GM12864 (cell line): ENCODE measurements around the gene TRIM41.
"Not testable (repeated sequence)": the region's sequence is repeated elsewhere in the genome, so short reads cannot be mapped to it uniquely, and the experiment has no call there.

Experiments
- DNase-seq: peaks from one replicate; pipeline ENCODE4 v3.0.0-alpha.2; 2011; ENCODE audit warnings: low read depth
- H3K4me3 ChIP-seq: 2 replicates; pipeline ENCODE4 v1.5.1; 2011; ENCODE audit warnings: mild to moderate bottlenecking, low read depth, low read length, control low read depth
- CTCF ChIP-seq: IDR thresholded peaks from 2 replicates; pipeline ENCODE4 v1.5.1; 2011; ENCODE audit warnings: low read depth, mild to moderate bottlenecking, moderate library complexity, low read length, control low read depth, inconsistent platforms; ENCODE audit errors: missing control alignments

The TRIM41 gene

DNA sequence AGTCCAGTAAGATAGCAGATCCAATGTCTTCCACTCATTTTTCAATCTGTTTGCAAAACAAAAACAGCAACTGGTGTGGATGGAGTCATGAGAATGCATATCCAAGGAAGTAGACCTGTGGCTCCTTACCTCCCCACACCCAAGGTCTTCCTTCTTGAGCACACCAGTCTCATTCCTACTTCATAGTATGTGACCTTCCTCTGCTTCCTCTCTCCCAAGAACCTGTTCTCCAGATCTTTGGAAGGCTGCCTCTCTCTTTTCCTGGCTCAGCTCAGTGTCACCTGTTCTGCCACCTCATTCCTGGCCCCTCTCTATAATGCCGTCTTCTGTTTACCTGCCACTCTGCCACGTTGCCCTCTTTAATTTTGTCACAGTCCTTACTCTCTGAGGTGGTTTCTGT is 10.1 kb upstream of the TRIM41 start:
- H3K4me3 ChIP-seq: no peak overlapping the region
- TF ChIP-seq CTCF: no peak
- no peak for DNase-seq

DNA sequence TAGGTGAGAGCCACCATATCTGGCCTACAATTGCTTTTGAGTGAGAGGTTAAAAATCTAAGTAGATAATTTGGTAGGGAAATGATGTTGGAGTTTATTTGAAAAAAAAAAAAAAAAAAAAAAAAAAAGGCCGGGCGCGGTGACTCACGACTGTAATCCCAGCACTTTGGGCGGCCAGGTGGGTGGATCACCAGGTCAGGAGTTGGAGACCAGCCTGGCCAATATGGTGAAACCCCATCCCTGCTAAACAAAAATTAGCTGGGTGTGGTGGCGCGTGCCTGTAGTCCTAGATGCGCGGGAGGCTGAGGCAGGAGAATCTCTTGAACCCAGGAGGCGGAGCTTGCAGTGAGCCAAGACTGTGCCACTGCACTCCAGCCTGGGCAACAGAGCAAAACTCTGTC is 8.8 kb upstream of the TRIM41 start:
- DNase-seq, H3K4me3 ChIP-seq: not testable (repeated sequence)

DNA sequence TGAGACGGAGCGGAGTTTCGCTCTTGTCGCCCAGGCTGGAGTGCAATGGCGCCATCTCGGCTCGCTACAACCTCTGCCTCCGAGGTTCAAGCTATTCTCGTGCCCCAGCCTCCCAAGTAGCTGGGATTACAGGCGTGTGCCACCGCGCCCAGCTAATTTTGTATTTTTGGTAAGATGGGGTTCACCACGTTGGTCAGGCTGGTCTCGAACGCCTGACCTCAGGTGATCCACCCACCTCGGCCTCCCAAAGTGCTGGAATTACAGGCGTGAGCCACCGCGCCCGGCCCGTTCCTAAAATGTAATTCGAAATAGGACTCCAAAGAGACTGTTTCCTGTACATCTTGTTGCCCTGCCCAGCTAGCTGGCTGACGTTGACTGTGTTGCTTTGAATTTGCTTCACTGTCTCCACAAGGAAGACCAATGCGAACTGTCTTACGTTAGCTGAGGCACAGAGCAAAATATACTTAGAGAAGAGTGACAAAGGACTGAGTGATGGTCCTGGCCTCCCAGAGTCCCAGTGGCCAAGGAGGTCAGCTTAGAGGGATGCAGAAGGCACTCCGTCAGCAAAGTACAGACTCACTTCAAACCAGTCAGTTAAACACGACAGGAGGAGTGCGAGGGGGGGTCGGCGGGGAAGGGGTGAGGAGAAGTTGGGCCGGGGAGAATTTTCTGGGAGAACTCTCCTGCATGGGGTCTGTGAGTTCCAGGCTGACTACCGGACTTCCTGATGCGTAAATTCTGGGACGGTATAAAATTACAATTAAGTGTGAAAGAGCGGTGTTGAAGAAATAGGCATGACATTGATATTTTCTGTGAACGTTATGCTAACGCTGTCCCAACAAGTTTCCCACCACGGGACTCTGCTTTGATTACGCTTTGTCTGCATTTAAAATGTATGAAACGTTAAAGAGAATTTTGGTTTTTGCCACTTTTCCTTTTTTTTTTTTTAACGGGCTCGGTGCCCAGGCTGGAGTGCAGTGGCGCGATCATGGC is 6.8 kb upstream of the TRIM41 start:
- peak overlapping the region; percentile 55 for H3K4me3 ChIP-seq
- no peak for TF ChIP-seq CTCF
- DNase-seq: no peak

DNA sequence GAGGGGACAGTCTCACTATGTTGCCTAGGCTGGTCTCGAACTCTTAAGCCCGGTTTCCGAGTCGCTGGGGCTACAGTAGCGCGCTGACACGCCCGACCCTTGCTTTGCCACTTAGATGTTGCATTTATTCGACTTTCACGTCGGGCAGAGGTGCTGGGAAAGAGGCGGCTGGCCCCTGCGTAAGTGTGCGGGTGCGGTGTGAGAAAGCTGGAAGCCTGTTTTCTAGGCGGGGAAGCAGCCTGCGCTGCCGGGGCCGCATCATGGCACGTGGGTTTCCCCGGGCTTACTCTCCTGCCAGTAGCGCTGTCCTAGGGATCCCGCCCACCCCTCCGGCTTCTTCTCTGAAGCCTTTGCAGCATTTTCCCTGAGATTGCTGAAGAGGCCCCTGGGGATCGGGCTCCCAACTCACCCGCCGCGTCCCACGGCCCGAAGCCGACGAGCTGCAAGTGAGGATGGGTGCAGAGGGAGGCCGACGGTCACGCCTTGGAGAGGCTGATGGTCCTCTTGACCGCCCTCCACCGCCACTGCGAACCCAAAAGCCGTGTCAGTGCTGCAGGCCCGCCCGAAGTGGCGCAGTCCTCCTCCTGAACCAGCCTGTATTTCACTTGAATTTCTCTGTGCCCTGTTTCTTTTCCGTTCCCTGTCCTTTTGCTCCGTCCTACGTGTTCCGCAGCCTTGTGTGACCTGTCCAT is 5.8 kb upstream of the TRIM41 start:
- peak; percentile 25 for TF ChIP-seq CTCF
- peak overlapping the region; percentile 40 for H3K4me3 ChIP-seq
- DNase-seq: peak; percentile 27

DNA sequence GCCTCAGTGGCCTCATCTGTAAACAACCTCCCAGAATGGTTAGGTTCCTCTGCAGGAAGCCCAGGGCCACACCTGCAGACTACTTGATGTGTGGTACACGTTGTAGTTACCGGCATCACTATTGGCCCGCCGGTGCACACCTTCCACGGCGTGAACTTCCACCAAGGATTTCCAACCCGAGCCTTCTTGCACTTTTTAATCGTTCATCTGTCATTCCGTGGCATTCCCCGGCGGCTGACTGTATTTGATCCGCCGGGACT is 5.3 kb upstream of the TRIM41 start:
- H3K4me3 ChIP-seq: peak overlapping the region; percentile 40
- peak; percentile 26 for DNase-seq
- TF ChIP-seq CTCF: no peak

DNA sequence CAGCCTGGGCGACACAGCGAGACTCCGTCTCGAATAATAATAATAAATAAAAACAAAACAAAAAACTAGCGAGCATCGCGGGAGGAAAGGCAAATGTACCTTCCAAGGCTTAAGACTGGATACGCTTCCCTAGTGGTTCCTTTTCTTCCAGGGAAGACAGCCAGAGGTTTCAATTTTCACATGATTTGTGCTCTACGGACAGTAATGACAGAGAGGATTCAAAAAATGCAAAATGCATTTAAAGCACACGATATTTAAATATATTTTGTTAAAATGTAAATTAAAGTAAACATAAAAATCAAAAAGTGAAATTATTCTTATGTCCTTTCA is 4.3 kb upstream of the TRIM41 start:
- no peak for DNase-seq
- peak overlapping the region; percentile 50 for H3K4me3 ChIP-seq
- TF ChIP-seq CTCF: no peak

DNA sequence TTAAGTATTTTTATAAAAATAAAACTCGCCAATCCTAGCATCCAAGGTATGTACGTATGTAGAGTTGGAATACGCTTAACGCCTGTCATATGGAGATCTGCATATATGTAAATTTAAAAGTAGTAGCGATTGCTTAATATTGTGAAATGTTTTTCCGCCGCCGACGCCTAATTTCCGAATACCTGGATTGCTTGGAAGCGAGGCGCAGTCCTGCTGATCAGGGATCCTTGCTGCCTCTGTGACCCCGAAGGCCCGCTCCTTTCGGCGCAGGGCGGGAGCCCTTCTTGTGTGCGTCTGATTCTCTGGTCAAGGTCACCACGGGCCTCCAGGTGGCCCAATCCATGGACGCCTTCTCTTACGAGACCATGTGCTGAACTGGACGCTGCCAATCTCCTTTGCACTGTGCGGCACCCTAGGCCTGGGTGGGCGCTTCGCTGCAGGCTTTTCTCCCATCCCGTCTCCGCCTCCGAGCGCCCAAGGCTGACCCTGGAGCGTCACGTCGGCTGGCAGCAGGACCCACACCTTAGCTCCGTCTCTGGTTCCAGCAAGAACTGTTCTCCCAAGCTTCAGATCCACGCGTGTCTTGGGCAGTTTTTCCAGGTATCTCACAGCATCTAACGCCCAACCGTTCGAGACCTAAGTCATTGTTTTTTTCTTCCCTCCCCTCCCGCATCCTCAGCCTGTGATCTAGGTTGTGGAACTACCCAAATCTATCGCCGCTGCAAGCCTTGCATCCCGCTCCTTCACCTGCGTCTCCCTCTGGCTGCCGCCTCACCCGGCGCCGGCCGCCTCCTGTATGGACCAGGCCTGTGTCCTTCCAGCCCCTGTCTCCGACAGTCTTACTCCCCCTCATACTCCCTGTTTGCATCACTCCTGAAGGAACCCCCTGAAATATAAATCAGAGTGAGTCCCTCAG is 3.6 kb upstream of the TRIM41 start:
- no peak for TF ChIP-seq CTCF
- H3K4me3 ChIP-seq: no peak overlapping the region
- no peak for DNase-seq
